Measurements from ENCODE around the gene PPFIA4.
"Not testable (repeated sequence)": the region's sequence is repeated elsewhere in the genome, so short reads cannot be mapped to it uniquely, and the experiment has no call there.

The PPFIA4 gene

DNA sequence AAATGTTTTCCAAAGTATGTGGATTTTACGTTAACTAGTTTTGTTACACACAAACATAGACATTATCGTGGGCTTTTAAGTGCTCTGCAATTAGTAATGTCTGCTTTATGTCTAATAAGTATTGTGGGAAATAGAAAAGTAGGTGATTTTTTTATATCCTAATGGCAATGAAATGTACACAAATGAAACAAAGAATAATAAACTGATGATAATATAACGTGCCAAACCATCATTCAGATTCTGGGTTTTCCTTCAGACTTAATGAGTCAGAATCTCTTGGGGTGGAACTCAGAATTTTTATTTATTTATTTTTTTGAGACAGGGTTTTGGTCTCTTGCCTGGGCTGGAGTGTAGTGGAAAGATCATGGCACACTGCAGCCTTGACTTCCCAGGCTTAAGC is 17.1 kb upstream of the PPFIA4 start:
- TF ChIP-seq POU2F2 (IDR thresholded peaks at IDR 0.05; ENCODE audit: low read depth, low read length) (no peak), TAF1 (IDR thresholded peaks at IDR 0.05; ENCODE audit: low read depth, low read length) (no peak), POLR2A (IDR thresholded peaks at IDR 0.05; ENCODE audit: low read depth, low read length) (no peak), PAX5 (IDR thresholded peaks at IDR 0.05; ENCODE audit: insufficient read depth, low read length, severe bottlenecking) (no peak), POLR2AphosphoS5 (IDR thresholded peaks at IDR 0.05; ENCODE audit: low read depth, low read length) (no peak), SPI1 (IDR thresholded peaks at IDR 0.05; ENCODE audit: low read depth, low read length) (no peak)
- DNase-seq (ENCODE audit: insufficient read length, low spot score), result no peak
- FAIRE-seq, result no peak

DNA sequence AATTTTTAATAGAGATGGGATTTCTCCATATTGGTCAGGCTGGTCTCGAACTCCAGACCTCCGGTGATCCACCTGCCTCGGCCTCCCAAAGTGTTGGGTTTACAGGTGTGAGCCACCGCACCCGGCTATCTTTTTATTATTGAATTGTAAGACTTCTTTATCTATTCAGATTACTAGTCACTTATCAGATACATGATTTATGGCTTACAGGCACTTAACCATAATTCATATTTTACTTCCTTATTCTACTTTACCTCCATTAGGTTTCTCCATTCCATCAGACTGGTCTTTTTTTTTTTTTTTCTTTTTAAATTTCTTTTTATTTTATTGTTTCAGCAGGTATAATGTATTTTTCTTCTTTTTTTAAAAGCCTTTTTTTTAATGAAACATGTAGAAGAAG is 14.7 kb upstream of the PPFIA4 start:
- TF ChIP-seq POLR2AphosphoS5 (IDR thresholded peaks at IDR 0.05; ENCODE audit: low read depth, low read length), result no peak
- TF ChIP-seq POU2F2 (IDR thresholded peaks at IDR 0.05; ENCODE audit: low read depth, low read length), result no peak
- no peak for TF ChIP-seq POLR2A (IDR thresholded peaks at IDR 0.05; ENCODE audit: low read depth, low read length)
- no peak for TF ChIP-seq TAF1 (IDR thresholded peaks at IDR 0.05; ENCODE audit: low read depth, low read length)
- TF ChIP-seq PAX5 (IDR thresholded peaks at IDR 0.05; ENCODE audit: insufficient read depth, low read length, severe bottlenecking), result no peak
- no peak for FAIRE-seq
- DNase-seq (ENCODE audit: insufficient read length, low spot score), result no peak

DNA sequence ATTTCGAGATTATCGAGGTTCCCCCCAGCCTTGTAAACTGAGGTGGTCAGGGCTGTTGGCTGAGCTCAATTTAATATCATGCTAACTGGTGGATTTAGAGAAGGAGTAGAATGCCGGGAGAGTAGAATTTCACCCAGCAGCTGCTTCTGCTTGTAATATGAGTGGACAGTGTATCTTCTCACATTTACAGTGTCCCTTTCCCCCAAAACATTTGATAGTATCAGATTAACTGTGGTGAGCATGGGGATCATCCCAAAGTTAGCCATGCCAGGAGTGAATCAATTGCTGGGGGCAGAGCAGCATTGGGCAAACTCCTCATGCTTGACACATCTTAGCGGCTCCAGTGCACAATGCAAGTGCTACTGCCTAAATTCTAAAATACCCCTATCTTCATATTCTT is 9.2 kb upstream of the PPFIA4 start:
- DNase-seq (ENCODE audit: insufficient read length, low spot score), result no peak
- TF ChIP-seq TAF1 (IDR thresholded peaks at IDR 0.05; ENCODE audit: low read depth, low read length), result no peak
- TF ChIP-seq PAX5 (IDR thresholded peaks at IDR 0.05; ENCODE audit: insufficient read depth, low read length, severe bottlenecking), result no peak
- no peak for TF ChIP-seq POLR2A (IDR thresholded peaks at IDR 0.05; ENCODE audit: low read depth, low read length)
- no peak for TF ChIP-seq POU2F2 (IDR thresholded peaks at IDR 0.05; ENCODE audit: low read depth, low read length)
- TF ChIP-seq SPI1 (IDR thresholded peaks at IDR 0.05; ENCODE audit: low read depth, low read length), result no peak
- no peak for TF ChIP-seq POLR2AphosphoS5 (IDR thresholded peaks at IDR 0.05; ENCODE audit: low read depth, low read length)
- no peak for FAIRE-seq

DNA sequence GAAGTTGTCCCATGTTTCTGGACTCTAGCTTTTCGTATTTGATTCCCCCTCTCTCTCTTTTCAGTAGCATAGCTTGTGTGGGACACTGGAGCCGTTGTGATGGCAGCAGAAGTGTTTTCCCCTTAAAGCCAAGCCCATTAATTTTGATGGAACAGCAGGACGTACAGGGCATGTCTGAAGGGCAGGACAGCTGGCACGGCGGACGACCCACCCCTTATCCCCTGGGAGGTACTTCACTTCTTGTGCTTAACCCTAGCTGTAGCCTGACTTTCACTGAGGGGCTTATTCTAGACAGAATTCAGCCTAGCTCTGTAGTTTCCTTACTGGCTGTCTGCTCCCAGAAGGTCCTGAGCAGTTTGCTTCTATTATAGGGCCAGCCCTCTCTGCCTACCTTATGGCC is 8.6 kb upstream of the PPFIA4 start:
- DNase-seq (ENCODE audit: insufficient read length, low spot score) (no peak), FAIRE-seq (no peak)
- TF ChIP-seq POLR2AphosphoS5 (IDR thresholded peaks at IDR 0.05; ENCODE audit: low read depth, low read length), result no peak
- no peak for TF ChIP-seq POLR2A (IDR thresholded peaks at IDR 0.05; ENCODE audit: low read depth, low read length)
- TF ChIP-seq POU2F2 (IDR thresholded peaks at IDR 0.05; ENCODE audit: low read depth, low read length), result no peak
- no peak for TF ChIP-seq SPI1 (IDR thresholded peaks at IDR 0.05; ENCODE audit: low read depth, low read length)
- no peak for TF ChIP-seq PAX5 (IDR thresholded peaks at IDR 0.05; ENCODE audit: insufficient read depth, low read length, severe bottlenecking)
- TF ChIP-seq TAF1 (IDR thresholded peaks at IDR 0.05; ENCODE audit: low read depth, low read length), result no peak

DNA sequence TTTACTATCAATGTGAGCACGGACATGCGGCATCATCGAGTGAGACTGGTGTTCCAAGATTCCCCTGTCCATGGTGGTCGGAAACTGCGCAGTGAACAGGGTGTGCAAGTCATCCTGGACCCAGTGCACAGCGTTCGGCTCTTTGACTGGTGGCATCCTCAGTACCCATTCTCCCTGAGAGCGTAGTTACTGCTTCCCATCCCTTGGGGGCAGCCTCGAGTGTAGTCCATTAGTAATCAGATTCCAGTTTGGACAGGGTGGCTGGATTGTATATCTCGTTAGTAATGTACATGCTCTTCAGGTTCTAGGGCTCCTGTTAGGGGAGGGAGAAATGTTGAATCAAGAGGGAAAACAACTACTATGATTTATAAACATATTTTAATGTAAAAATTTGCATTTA is 3.4 kb upstream of the PPFIA4 start:
- FAIRE-seq, result peak; percentile 71
- DNase-seq (ENCODE audit: insufficient read length, low spot score), result not testable (repeated sequence)

DNA sequence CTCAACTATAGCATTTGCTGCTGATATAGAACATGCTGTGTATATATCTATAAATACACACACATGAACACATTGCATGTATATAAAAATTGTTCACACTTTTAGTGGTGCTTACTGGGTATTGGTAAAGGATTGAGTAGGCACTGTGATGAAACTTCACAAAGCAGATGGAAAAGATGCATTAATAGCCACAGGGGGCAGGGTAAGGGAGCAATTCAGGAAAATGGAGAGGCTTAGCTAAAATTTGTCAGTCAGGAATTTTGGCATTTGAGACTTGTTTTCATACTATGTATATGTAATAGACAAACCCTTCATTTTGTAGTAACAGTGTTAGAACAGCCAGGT is 633 bp upstream of the PPFIA4 start:
- FAIRE-seq (no peak), DNase-seq (ENCODE audit: insufficient read length, low spot score) (no peak)
- TF ChIP-seq TAF1 (IDR thresholded peaks at IDR 0.05; ENCODE audit: low read depth, low read length) (no peak), SPI1 (IDR thresholded peaks at IDR 0.05; ENCODE audit: low read depth, low read length) (no peak), POLR2A (IDR thresholded peaks at IDR 0.05; ENCODE audit: low read depth, low read length) (no peak)

DNA sequence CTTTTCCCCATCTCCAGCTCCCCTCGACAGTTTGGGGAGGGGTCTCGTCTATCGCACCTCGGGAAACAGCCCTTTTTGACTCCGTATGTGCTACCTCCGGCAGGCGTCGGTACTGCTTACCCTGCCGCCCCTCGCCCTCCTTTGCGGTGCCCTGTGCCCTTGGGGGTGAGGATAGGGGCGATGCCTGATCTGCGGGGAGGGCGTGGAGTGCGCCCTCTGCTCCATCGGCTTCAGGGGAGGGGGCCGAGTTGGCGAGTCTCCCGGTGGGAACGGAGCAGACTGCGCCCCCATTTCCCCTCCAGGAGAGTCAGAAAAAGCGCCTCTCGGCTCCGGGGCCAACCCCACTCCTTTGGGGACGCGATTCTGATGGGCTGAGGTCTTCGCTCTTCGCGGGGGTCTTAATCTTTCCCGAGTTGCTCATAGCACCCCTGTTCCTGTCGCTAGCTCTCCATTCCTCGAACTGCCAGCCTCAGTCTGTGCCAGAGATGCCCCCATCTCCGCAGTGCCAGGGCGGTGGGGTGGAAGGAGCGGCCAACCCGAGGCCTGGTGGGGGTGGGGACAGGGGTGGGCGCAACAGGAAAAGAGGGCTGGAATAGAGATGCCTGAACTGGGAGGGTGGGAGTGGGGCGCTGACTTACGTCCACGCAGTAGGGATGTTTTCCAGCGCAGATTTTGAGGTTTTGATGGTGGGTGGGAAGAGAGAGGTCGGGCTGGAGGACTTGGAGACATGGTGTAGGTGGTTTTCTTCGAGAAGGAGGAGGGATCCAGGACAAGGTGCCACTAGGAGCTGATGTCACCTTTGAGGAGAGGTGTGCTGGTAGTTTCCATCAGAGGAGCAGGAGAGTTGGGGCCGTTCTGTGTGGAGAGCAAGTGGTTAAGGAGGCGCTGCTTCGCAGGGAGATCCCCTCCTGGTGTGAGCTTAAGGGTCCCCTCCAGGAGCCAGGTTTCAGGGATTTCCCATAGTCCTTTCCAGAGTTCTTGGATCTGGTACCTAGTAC is 674 bp downstream of the PPFIA4 start:
- DNase-seq (ENCODE audit: insufficient read length, low spot score) (peak; percentile 28), FAIRE-seq (no peak)
- TF ChIP-seq POLR2A (IDR thresholded peaks at IDR 0.05; ENCODE audit: low read depth, low read length) (no peak), PAX5 (IDR thresholded peaks at IDR 0.05; ENCODE audit: insufficient read depth, low read length, severe bottlenecking) (no peak), SPI1 (IDR thresholded peaks at IDR 0.05; ENCODE audit: low read depth, low read length) (no peak), TAF1 (IDR thresholded peaks at IDR 0.05; ENCODE audit: low read depth, low read length) (no peak), POU2F2 (IDR thresholded peaks at IDR 0.05; ENCODE audit: low read depth, low read length) (no peak)

DNA sequence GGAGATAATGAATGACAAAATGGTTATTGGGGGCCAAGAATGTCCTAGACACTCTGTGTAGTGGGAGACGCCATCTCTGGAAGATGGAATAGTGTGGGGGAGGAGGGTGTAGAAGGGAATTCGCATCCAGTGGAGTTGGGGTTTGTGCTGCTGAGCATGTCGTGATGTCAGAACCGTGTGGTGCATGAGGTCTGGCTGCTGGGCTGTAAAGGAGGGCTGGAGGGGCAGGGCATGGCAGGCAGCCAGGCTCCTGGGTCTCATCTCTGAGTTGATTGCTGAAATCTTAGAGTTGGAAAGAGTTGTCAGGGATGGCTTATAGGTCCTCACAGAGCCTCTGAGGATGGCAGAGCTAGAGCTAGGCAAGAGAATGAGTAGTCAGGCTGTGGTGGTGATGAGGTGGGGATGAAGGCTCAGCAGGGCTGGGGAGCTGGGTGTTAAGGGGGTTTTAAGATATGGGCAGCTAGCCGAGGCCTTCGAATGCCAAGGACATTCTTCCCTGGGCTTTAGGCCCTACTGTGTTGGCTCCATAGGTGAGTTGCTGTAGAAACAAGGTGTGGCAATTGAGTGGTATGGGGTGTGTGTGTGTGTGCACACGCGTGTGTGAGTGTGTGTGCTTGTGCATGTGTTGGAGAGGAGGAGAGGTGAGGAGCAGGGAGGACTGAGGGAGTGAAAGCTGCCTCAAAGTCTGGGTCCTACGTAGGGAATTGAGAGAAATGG is 1.9 kb downstream of the PPFIA4 start:
- DNase-seq (ENCODE audit: insufficient read length, low spot score) (no peak), FAIRE-seq (no peak)
- no peak for TF ChIP-seq SPI1 (IDR thresholded peaks at IDR 0.05; ENCODE audit: low read depth, low read length)
- TF ChIP-seq POLR2A (IDR thresholded peaks at IDR 0.05; ENCODE audit: low read depth, low read length), result no peak
- TF ChIP-seq PAX5 (IDR thresholded peaks at IDR 0.05; ENCODE audit: insufficient read depth, low read length, severe bottlenecking), result no peak
- no peak for TF ChIP-seq POLR2AphosphoS5 (IDR thresholded peaks at IDR 0.05; ENCODE audit: low read depth, low read length)
- no peak for TF ChIP-seq POU2F2 (IDR thresholded peaks at IDR 0.05; ENCODE audit: low read depth, low read length)
- no peak for TF ChIP-seq TAF1 (IDR thresholded peaks at IDR 0.05; ENCODE audit: low read depth, low read length)

DNA sequence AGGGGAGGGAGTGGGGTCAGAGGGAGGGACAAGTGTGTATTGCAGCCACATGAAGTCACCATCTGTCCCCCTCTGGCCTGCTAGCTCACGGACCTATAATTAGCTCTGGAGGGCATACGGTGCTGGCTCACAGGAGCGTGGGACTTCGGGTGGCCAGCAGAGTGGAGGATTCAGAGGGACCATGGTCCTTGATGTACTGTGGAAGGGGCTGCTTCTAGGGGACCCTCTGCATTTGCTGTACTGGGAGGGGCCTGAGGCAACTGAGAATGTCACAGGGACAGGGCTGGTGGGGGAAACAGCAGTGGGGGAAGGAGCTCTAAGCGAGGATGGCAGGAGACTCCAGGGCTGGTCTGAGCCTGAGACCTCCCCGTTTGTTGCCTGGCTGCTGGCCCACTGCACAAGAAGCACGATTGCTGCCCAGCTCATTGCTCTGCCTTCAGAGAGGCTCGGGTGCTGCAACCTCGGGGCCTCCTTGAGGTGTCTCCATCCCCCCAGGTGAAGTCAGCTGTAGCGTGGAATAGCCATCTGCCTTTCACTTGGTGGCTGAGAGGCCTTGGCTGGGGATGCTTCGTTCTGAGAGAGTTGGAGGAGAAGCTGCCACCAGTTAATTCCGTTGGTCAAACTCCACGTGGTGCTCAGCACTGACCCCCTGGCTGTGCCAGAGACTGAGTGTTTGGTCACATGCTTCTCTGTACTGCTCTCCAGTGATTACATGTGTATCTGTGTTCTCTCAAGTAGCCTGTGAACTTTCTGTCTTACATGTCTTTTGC is 2.7 kb downstream of the PPFIA4 start:
- FAIRE-seq (no peak), DNase-seq (ENCODE audit: insufficient read length, low spot score) (no peak)
- TF ChIP-seq POLR2A (IDR thresholded peaks at IDR 0.05; ENCODE audit: low read depth, low read length), result no peak
- no peak for TF ChIP-seq SPI1 (IDR thresholded peaks at IDR 0.05; ENCODE audit: low read depth, low read length)
- no peak for TF ChIP-seq POLR2AphosphoS5 (IDR thresholded peaks at IDR 0.05; ENCODE audit: low read depth, low read length)
- TF ChIP-seq PAX5 (IDR thresholded peaks at IDR 0.05; ENCODE audit: insufficient read depth, low read length, severe bottlenecking), result no peak
